Ureter (tissue), 1 donor: ENCODE measurements around the gene RHOD. TPM values are rescaled to one million over a fixed set of nuclear protein-coding genes. Genes with fewer than 3 reads are reported as not detected.

Experiments
- DNase-seq: peaks from one replicate; pipeline ENCODE4 v3.0.0-alpha.2; 2020; ENCODE audit warnings: low spot score
- total RNA-seq: library from RNA; stranded (reverse); gene quantifications from one replicate; pipeline ENCODE4 v1.2.4, GENCODE V29; 2023
- donor health status: DM: yes; HTN: yes; CAD: no.

The RHOD gene, protein sequence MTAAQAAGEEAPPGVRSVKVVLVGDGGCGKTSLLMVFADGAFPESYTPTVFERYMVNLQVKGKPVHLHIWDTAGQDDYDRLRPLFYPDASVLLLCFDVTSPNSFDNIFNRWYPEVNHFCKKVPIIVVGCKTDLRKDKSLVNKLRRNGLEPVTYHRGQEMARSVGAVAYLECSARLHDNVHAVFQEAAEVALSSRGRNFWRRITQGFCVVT
- 15.2 TPM for total RNA-seq

DNA sequence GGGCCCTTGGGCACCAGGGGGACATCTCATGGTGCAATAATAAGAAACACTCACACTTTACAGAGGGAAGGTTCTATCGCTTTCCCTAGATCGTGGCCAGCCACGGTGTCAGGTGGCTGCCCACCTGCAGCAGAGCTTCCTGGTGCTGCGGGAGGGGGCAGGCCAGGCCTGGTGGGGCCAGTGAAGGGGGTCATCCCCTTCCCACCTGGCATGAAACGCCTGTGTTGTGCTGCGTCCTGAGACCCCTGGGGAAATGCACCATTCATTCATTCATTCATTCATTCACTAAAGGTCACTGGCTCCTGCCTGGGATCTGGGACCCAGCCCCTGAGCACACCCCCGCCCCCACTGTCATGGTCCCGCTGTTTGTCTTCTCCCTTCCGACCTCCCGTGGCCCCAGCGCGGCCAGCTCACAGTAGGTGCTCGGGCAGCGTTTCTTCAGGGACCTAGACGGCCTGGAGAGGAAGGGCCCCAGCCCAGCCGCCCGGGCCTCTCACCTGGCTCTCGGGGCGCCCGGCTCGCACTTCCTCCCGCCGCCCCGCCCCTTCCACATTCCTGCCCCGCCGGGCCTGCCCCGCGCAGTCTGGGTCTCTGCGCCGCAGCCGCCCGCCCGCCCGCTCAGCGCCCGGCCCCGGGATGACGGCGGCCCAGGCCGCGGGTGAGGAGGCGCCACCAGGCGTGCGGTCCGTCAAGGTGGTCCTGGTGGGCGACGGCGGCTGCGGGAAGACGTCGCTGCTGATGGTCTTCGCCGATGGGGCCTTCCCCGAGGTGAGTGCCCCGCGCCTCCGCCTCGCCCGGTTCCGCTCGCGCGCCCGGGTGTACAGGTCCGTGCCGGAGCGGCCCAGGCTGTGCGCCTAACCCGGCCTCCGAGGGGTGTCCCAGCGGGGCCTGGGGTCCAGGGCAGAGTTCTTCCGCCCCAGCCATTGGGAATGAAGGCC is at the start of gene RHOD:
Gene RHOD (plus strand): TSS at position 581 of the 938 bp plus-strand sequence. CDS start 56 bp downstream, at position 637.
- DNase-seq: peak; percentile 66

DNA sequence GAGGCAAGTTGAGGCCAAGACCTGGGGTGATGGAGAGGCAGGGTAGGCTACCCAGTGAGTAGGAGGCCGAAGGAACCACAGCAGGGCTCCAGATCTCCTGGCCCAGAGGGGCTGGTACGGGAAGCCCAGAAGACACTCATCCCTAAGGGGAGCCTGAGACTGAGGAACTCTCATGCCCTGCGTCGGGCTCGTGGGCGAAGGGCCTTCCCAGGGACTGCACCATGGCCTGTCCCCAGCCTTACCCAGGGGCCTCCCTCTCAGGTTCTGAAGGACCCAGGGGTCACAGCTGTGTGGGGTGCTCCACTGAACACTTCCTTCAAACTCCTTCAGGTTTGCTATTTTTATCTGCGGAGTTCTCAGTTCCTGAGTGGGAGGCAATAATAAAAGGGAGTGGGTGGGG is 49.5 kb upstream of the RHOD start:
- no peak for DNase-seq

DNA sequence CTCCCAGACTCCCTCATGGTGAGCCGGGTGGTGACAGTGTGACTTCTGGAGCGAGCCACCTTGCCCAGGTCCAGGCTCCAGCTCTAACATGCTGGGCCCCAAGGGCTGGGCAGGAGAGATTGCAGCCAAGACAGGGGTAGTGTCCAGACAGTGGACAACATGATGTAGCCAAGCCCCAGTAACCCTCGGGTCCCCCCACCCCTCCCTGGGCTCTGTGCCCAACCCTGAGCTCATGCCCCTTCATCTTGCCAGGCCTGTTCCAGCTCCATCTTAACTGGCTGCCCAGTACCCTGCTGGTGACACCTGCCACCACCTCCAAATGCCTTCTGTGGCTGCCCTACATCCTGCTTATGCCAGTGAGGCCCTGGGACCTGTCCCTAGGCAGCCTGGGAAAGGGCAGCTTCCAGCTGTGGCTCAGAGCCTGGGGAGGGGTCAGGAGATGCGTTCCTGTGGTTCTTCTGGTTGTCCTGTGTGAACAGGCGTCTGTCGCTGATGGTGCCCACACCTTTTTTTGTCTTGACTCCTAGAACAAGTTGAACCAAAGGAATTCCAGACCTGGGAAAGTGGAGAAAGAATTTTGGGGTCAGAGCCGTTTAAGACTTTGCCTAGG is 46.2 kb upstream of the RHOD start:
- DNase-seq: no peak

GRCh38 chr11:67013511-67014045 is 43.1 kb upstream of the RHOD start:
- DNase-seq: no peak

- no peak for DNase-seq
These were observed 42.3 kb upstream of the RHOD start for GRCh38 chr11:67014343-67014742.

DNA sequence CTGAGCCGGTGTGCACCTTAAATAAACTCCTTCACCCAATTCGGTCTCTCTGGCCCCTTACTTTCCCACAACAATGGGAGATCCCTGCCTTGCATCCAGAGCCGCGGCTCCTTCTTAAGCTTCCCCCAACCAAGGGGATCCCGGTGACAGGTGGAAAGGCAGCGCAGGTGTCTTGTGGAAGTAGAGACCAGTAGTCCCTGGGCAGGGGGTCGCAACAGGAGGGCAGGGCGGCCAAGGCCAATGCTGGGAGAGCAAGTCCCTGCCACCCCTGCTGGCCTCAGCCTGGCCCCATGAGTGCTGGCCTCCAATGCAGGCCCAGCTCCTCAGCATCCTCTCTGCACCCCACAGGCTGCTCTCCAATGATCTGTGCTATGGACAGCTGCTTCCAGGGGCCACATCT is 41.6 kb upstream of the RHOD start:
- no peak for DNase-seq

GRCh38 chr11:67016550-67016949 is 40.1 kb upstream of the RHOD start:
- no peak for DNase-seq

DNA sequence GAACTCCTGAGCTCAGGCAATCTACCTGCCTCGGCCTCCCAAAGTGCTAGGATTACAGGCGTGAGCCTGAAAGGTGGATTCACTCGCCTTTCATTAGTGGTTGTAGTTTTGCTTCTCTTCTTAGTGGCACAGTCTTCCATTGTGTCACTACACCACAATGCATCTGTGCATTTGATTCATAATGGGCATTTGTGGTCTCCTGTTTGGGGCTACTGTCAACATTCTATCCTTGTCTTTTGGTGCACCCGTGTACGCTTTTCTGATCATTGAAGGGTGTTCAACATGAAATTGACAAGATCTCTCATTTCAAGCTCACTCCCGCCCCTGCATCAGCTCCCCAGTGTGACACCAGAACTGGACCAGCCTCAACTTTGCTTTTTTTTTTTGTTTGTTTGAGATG is 35.7 kb upstream of the RHOD start:
- DNase-seq: no peak

GRCh38 chr11:67022341-67022933 is 34.2 kb upstream of the RHOD start:
- DNase-seq: peak; percentile 69

DNA sequence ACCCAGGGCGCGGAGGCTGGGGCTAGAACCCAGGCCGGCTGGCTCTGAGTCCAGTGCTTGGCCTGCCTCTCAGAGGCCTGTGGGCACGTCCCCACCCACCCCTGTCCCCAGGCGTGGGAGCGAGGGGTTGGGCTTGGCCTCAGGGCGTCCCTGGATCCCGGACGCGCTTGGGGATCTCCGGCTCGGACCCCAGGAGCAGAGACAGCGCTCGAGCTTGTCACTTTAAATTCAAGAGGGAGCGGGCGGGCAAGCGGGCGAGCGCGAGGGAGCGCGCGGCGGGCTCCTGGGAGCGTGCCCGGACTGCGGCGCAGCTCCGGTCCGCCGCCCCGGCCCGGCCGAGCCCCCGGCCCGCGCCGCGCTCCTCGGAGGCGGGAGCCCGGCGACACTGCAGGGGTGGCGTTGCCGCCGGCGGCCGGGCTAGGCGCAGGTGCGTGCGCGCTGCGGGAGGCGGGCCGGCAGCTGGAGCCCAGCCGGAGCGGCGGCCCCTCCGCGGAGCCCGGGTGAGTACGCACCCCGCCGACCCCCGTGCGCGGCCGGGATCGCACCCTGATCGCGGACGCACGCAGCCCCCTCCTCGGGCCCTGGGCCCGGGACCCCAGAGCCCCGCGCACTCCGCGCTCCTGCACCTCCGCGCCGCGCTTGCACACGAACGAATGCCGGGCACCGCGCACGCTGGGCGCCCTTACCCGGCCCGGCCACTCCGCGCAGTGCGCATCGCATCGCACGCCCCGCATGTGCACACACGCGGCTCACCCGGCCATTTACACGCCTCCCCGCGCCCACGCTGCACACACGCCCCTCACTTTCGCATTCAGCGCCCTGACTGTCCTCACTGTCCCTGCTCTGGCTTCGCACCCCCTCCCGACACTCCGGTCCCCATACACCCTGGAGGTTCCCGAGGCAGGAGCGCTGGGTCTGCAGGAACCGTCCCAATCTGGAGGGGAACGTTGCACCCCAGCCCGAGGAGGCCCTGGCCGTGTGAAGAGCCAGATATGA is 33.4 kb upstream of the RHOD start, which contains the start of gene SYT12:
Gene SYT12 (plus strand): TSS at position 174 of the 996 bp plus-strand sequence. CDS start 7,011 bp downstream, outside the sequence.
- DNase-seq: no peak

DNA sequence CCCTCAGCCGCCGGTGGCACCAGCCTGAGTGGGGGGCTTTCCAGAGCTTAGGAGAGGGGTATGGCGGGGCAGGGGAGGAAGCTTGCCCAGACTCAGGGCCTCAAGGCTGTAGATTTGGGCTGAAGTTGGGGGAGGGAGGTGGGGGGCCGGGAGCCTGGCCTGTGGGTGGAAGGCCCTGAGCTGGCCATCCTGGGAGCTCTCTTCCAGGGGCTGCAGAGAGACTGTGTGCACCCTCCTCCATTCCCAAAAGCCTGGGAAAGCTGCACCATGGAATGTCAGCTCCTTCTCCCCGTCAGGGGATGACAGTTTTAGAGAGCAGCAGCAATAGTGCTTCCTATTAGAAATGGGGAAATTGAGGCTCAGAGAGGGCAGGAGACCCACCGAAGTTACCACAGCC is 32.7 kb upstream of the RHOD start:
- DNase-seq: no peak

DNA sequence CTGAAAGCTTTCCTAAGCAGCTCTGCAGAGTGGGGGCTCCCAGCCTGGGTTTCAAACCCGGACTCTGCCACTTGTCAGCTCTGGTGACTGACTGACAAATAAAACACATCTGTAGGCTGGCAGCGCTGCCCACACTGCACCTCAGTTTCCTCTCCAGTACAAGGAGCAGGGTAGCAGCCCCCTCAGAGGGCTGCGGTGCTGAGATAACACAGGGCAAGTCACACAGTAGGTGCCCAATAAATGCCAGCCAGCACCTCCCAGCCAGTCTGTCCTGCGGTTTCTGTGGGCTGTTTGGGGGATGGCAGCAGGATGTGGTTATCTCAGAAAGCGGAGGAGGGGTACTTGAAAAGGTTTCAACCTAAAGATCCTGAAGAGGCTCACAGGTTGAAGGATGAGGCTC is 32.2 kb upstream of the RHOD start:
- no peak for DNase-seq

DNA sequence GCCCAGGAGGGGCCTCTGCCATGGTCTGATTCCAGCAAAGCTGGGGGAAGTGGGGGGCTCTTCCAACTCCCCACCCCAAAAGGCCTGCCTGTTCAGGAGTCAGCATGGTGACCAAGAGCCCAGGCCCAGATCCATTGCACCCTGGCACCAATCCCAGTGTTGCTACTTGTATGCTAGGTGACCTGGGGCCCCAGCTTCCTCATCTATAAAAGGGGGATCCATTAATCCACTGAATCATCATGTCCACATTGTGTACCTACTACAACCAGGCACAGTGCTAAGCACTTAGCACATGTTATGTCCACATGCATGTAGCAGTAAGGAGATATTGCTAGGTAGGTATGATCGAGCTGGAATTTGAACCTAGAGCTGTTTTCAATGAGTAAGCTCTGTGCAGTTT is 31.7 kb upstream of the RHOD start:
- no peak for DNase-seq

DNA sequence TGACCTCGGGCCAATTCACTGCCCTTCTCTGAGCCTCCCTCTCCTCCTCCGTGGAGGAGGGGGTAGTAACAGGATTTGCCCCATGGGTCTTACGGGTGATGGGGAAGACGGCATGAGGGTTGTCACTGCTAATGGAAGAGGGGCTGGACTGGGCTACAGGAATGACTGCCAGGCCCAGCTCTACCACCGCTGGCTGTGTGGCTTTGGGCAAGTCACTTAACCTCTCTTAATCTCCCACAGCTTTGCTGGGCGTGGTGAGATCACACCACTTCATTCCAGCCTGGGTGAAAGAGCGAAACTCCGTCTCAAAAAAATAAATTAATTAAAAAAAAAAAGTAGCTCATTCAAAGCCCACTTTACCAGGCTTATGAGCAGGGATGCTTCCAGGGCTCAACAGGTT is 30.9 kb upstream of the RHOD start:
- no peak for DNase-seq

DNA sequence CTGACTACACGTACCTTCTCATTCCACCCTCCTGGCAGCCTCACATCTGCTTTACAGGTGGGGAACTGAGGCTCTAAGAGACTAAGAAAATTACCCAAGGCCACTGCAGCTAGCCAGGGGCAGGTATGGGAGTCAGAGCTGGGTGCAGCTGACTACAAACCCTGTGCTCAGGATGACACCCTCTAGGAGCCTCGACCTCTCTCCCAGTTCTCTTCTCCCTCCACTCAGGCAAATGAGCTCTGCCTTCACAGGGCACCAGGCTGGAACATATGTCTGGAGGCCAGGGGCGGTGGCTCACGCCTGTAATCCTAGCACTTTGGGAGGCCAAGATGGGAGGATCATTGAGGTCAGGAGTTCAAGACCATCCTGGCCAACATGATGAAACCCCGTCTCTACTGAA is 29.7 kb upstream of the RHOD start:
- DNase-seq: no peak

GRCh38 chr11:67027483-67027930 is 29.1 kb upstream of the RHOD start:
- DNase-seq: peak; percentile 71

GRCh38 chr11:67027943-67028542 is 28.6 kb upstream of the RHOD start:
- DNase-seq: no peak

- DNase-seq: no peak
These were observed 27.5 kb upstream of the RHOD start for GRCh38 chr11:67029146-67029545.

GRCh38 chr11:67030976-67031375 is 25.7 kb upstream of the RHOD start:
- DNase-seq: no peak
